GM18508 (cell line): ENCODE measurements around the gene DOK7.

Source experiments
- ATAC-seq: cut with Tn5 transposase; IDR thresholded peaks from one replicate; pipeline ENCODE4 v1.9.1; 2021; ENCODE audit warnings: moderate number of reproducible peaks; ENCODE audit not compliant: insufficient read depth, unreplicated experiment

The DOK7 gene

GRCh38 chr4:3473181-3473950, 10.3 kb downstream of the DOK7 start:
- ATAC-seq, result no peak

GRCh38 chr4:3473996-3474765, 11.1 kb downstream of the DOK7 start:
- ATAC-seq, result no peak

- no peak for ATAC-seq
These were observed 12.1 kb downstream of the DOK7 start for GRCh38 chr4:3475041-3475712.

GRCh38 chr4:3475713-3476260, 12.7 kb downstream of the DOK7 start:
- no peak for ATAC-seq

- ATAC-seq, result no peak
These were observed 13.2 kb downstream of the DOK7 start for GRCh38 chr4:3476341-3476747.

GRCh38 chr4:3476936-3477749, 14.0 kb downstream of the DOK7 start:
- no peak for ATAC-seq

- no peak for ATAC-seq
These were observed 14.8 kb downstream of the DOK7 start for GRCh38 chr4:3477750-3478430.

- no peak for ATAC-seq
These were observed 15.6 kb downstream of the DOK7 start for GRCh38 chr4:3478446-3479357.

- no peak for ATAC-seq
These were observed 16.4 kb downstream of the DOK7 start for GRCh38 chr4:3479358-3480101.

- ATAC-seq, result no peak
These were observed 17.5 kb downstream of the DOK7 start for GRCh38 chr4:3480528-3481112.

- no peak for ATAC-seq
These were observed 18.0 kb downstream of the DOK7 start for GRCh38 chr4:3481113-3481531.

GRCh38 chr4:3481783-3482393, 18.8 kb downstream of the DOK7 start:
- no peak for ATAC-seq

- no peak for ATAC-seq
These were observed 19.6 kb downstream of the DOK7 start for GRCh38 chr4:3482707-3483106.

GRCh38 chr4:3483471-3483921, 20.4 kb downstream of the DOK7 start:
- no peak for ATAC-seq

- no peak for ATAC-seq
These were observed 21.2 kb downstream of the DOK7 start for GRCh38 chr4:3484057-3484973.
